IMR-90 (cell line): ENCODE measurements around the gene CCDC152. TPM values are rescaled to one million over a fixed set of nuclear protein-coding genes. Genes with fewer than 3 reads are reported as not detected.

Experiments used
- ATAC-seq: fragments of 200-7000 bp; cut with Tn5 transposase; 2 replicates; pipeline ENCODE4 v1.9.1; 2020; ENCODE audit warnings: low read depth, mild to moderate bottlenecking, moderate library complexity
- BruUV-seq: library from RNA; stranded (reverse); fragments of 400-500 nt; replicated peaks from 2 replicates; lab custom pipeline; 2021; lab: Mats Ljungman, UMichigan
- CTCF ChIA-PET: fragments of 300-600 bp; formaldehyde crosslinking; extraction: SDS; loops from one replicate; lab custom pipeline; 2021; ENCODE audit warnings: antibody characterized with exemption; lab: Yijun Ruan, JAX
- POLR2A ChIA-PET: fragments of 300-600 bp; sonication (Branson Sonifier 250); formaldehyde crosslinking; loops from one replicate; lab custom pipeline; 2022; ENCODE audit warnings: antibody characterized with exemption; ENCODE audit not compliant: unreplicated experiment; lab: Charles Lee
- DNase-seq: peaks from one replicate; pipeline ENCODE4 v3.0.0; 2013
- H2AFZ ChIP-seq: replicated peaks from 2 replicates; pipeline ENCODE3; 2013; ENCODE audit warnings: low read length, mild to moderate bottlenecking; ENCODE audit not compliant: poor library complexity
- H2AK5ac ChIP-seq: 2 replicates; pipeline ENCODE4 v1.6.1; 2013; ENCODE audit warnings: low read depth, low read length, inconsistent platforms
- H2AK9ac ChIP-seq: replicated peaks from 2 replicates; pipeline ENCODE3; 2013; ENCODE audit warnings: mild to moderate bottlenecking, low read depth, low read length, moderate library complexity; ENCODE audit not compliant: poor library complexity
- H2BK120ac ChIP-seq: 2 replicates; pipeline ENCODE4 v1.6.1; 2013; ENCODE audit warnings: low read depth, low read length, inconsistent platforms
- H2BK15ac ChIP-seq: 3 replicates; pipeline ENCODE4 v1.6.1; 2013; ENCODE audit warnings: low read depth, low read length, inconsistent platforms
- H2BK20ac ChIP-seq: 2 replicates; pipeline ENCODE4 v1.6.1; 2013; ENCODE audit warnings: low read depth, mild to moderate bottlenecking, inconsistent platforms, low read length, moderate library complexity
- H2BK5ac ChIP-seq: 2 replicates; pipeline ENCODE4 v1.6.1; 2013; ENCODE audit warnings: mild to moderate bottlenecking, low read depth, low read length, inconsistent platforms; ENCODE audit not compliant: poor library complexity, severe bottlenecking
- H3K14ac ChIP-seq: replicated peaks from 2 replicates; pipeline ENCODE4 v1.6.1; 2013; ENCODE audit warnings: low read depth, low read length, inconsistent platforms
- H3K18ac ChIP-seq: 2 replicates; pipeline ENCODE4 v1.6.1; 2013; ENCODE audit warnings: low read depth, low read length, control low read depth
- H3K23ac ChIP-seq: 2 replicates; pipeline ENCODE4 v1.6.1; 2013; ENCODE audit warnings: low read depth, low read length, inconsistent platforms
- H3K27ac ChIP-seq: 2 replicates; pipeline ENCODE4 v1.5.1; 2013; ENCODE audit warnings: mild to moderate bottlenecking, control low read depth, low read length; ENCODE audit not compliant: insufficient read depth
- H3K27me3 ChIP-seq: 2 replicates; pipeline ENCODE4 v1.6.1; 2013; ENCODE audit warnings: low read length; ENCODE audit not compliant: control insufficient read depth, insufficient read depth
- H3K36me3 ChIP-seq: 2 replicates; pipeline ENCODE4 v1.6.1; 2013; ENCODE audit warnings: low read length, mixed read lengths; ENCODE audit not compliant: control insufficient read depth, insufficient read depth
- H3K4ac ChIP-seq: 2 replicates; pipeline ENCODE4 v1.6.1; 2013; ENCODE audit warnings: low read depth, low read length, inconsistent platforms
- H3K4me1 ChIP-seq: 2 replicates; pipeline ENCODE4 v1.6.1; 2013; ENCODE audit warnings: low read length, mixed read lengths; ENCODE audit not compliant: control insufficient read depth, insufficient read depth
- H3K4me2 ChIP-seq: 2 replicates; pipeline ENCODE4 v1.6.1; 2013; ENCODE audit warnings: low read depth, mild to moderate bottlenecking, control low read depth, low read length, moderate library complexity
- H3K4me3 ChIP-seq: 2 replicates; pipeline ENCODE4 v1.5.1; 2013; ENCODE audit warnings: low read depth, mild to moderate bottlenecking, control low read depth, low read length, moderate library complexity; ENCODE audit not compliant: insufficient read depth
- H3K56ac ChIP-seq: 2 replicates; pipeline ENCODE4 v1.6.1; 2013; ENCODE audit warnings: low read length, inconsistent platforms; ENCODE audit not compliant: insufficient read depth; ENCODE audit errors: extremely low read depth
- H3K79me1 ChIP-seq, 2 experiments: 2 replicates each; pipeline ENCODE4 v1.6.1; 2013; ENCODE audit warnings: low read length in 2 of 2, inconsistent platforms in 1 of 2, low read depth in 1 of 2
- H3K9ac ChIP-seq: 2 replicates; pipeline ENCODE4 v1.6.1; 2013; ENCODE audit warnings: low read depth, low read length, control low read depth
- H3K9me1 ChIP-seq: 2 replicates; pipeline ENCODE4 v1.6.1; 2013; ENCODE audit warnings: low read length, inconsistent platforms; ENCODE audit not compliant: insufficient read depth
- H3K9me3 ChIP-seq: 2 replicates; pipeline ENCODE4 v1.6.1; 2013; ENCODE audit warnings: low read length; ENCODE audit not compliant: control insufficient read depth, insufficient read depth
- H4K20me1 ChIP-seq: 2 replicates; pipeline ENCODE4 v1.6.1; 2013; ENCODE audit warnings: low read length, inconsistent platforms; ENCODE audit not compliant: insufficient read depth
- H4K5ac ChIP-seq: 2 replicates; pipeline ENCODE4 v1.6.1; 2013; ENCODE audit warnings: mild to moderate bottlenecking, low read depth, low read length, control low read depth
- H4K8ac ChIP-seq, 2 experiments: 2 replicates each; pipeline ENCODE4 v1.6.1; 2013; ENCODE audit warnings: low read depth in 2 of 2, low read length in 2 of 2, control low read depth in 1 of 2, inconsistent platforms in 1 of 2
- H4K91ac ChIP-seq: 2 replicates; pipeline ENCODE4 v1.6.1; 2013; ENCODE audit warnings: low read depth, low read length, inconsistent platforms; ENCODE audit not compliant: insufficient read depth
- FOS ChIP-seq: fragments of 150-350 bp; IDR thresholded peaks from 2 replicates; pipeline ENCODE4 v1.6.1; 2016; ENCODE audit warnings: low read depth, low read length
- MAZ ChIP-seq: IDR thresholded peaks from 2 replicates; pipeline ENCODE4 v1.6.1; 2012; ENCODE audit warnings: low read depth, mild to moderate bottlenecking, low read length, improper control_type of control experiment, moderate library complexity, borderline replicate concordance
- WGBS, 2 experiments: methylation state at CpG; one replicate each; pipeline versions ENCODE4 v1.1.5 to v1.1.7; 2013; ENCODE audit warnings: missing lambda C conversion rate in 2 of 2; ENCODE audit not compliant: insufficient read length in 1 of 2; ENCODE audit errors: extremely low coverage in 2 of 2; 5-methylcytosine and 5-hydroxymethylcytosine counted together
- dilution Hi-C: fragments of 300-500 bp; cut with HindIII; formaldehyde crosslinking; loops from one replicate; pipeline ENCODE4 v1.14.3; 2018; ENCODE audit warnings: low sequenced_read_pairs; ENCODE audit not compliant: unreplicated experiment
- in situ Hi-C: fragments of 300-500 bp; cut with MboI; formaldehyde crosslinking; loops from 3 replicates; pipeline ENCODE4 v1.14.3; 2019; ENCODE audit warnings: low sequenced_read_pairs, inconsistent platforms, mixed read lengths
- intact Hi-C: fragments of 100-400 bp; cut with micrococcal nuclease; formaldehyde crosslinking; loops from 2 replicates; pipeline ENCODE4 v1.10.0; 2022
- polyA plus RNA-seq, 3 experiments: library from polyadenylated mRNA; depleted of rRNA; stranded (reverse); fragments of >200 nt; gene quantifications; 2 replicates each; pipeline ENCODE4 v1.2.3, GENCODE V29; 2012; ENCODE audit warnings: low replicate concordance in 1 of 3
- total RNA-seq: library from RNA; depleted of rRNA; stranded (reverse); fragments of >200 nt; gene quantifications from 2 replicates; pipeline ENCODE4 v1.2.3, GENCODE V29; 2012; rRNA removed

The CCDC152 gene
- total and polyA plus RNA-seq, 2 of the 4 experiments (the other 2 are of a cell fraction), result 0.87 to 0.90 TPM

DNA sequence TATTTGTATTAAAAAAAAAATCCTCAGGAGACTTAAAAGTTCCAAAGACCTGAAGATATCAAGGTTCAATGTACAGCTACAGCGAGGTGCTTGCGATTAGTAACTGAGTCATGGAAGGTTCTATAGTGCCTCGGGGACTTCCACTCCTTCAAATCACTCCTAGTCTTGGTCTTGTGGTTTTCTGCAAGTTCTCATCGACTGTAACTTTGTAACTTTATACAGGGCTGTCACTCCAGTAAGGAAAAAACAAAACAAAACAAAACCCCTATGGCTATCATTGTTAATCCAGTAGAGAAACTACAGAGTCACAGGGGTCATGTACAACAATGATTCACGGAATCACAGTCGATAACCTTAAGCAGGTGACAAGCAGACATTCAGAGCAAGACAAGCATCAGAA, 94.9 kb downstream of the CCDC152 start:
- ATAC-seq, result no peak
- in situ Hi-C loops (no loop called here), dilution Hi-C loops (no loop called here), intact Hi-C loops (no loop called here)
- Histone ChIP-seq H3K36me3 (no peaks in the 10 kb centered on the region), H2BK120ac (no peak overlapping the region), H3K4ac (no peak overlapping the region), H2AK9ac (no peak overlapping the region), H3K9ac (no peak overlapping the region), H3K9me3 (no peaks in the 10 kb centered on the region), H4K5ac (no peak overlapping the region), H4K91ac (no peak overlapping the region), H2BK5ac (no peak overlapping the region), H2AK5ac (no peak overlapping the region), H3K56ac (no peak overlapping the region), H3K27me3 (no peaks in the 10 kb centered on the region), H3K14ac (no peak overlapping the region), H3K23ac (no peak overlapping the region), H3K4me2 (no peak overlapping the region), H2BK15ac (no peak overlapping the region), H2AFZ (no peak overlapping the region), H2BK20ac (no peak overlapping the region), H3K79me1 (no peaks in the 10 kb centered on the region), H3K4me3 (no peak overlapping the region), H4K8ac (no peak overlapping the region), H3K18ac (no peak overlapping the region), H3K27ac (no peak overlapping the region), H3K4me1 (no peaks in the 10 kb centered on the region), H3K9me1 (no peaks in the 10 kb centered on the region), H4K20me1 (no peaks in the 10 kb centered on the region)
- TF ChIP-seq FOS (no peak), MAZ (no peak)
- 40% methylated on average over 1 of the region's 6 CpGs; no CpG with 5 or more reads in 1 of the 2 experiments for WGBS, 2 experiments
- ChIA-PET POLR2A (no interaction called here), CTCF (no interaction called here)
- no peak for DNase-seq
- BruUV-seq, result no TSS peak

Other genes with a start within 250 kb of the CCDC152 start
- gene SELENOP, start 55.1 kb downstream of the CCDC152 start, total RNA-seq, result 0.28 and 1.1 TPM in 2 replicates
- 0.16 and 0.55 TPM in 2 replicates for gene SELENOP, start 55.1 kb downstream of the CCDC152 start, polyA plus RNA-seq (2012; rRNA removed)